ENCODE data around the gene ZNF525.
"Not testable (repeated sequence)": the region's sequence is repeated elsewhere in the genome, so short reads cannot be mapped to it uniquely, and the experiment has no call there.

ZNF525 gene

GRCh38 chr19:53395840-53396524 is 30.5 kb downstream of the ZNF525 start:
- not testable (repeated sequence) for DNase-seq

- no peak for DNase-seq
Observed at GRCh38 chr19:53396525-53396868, 31.0 kb downstream of the ZNF525 start.

- DNase-seq = not testable (repeated sequence)
Observed at GRCh38 chr19:53397918-53398317, 32.4 kb downstream of the ZNF525 start.

- no peak for DNase-seq
Observed at GRCh38 chr19:53409505-53410204, 44.1 kb downstream of the ZNF525 start.

- not testable (repeated sequence) for DNase-seq
Observed at GRCh38 chr19:53420520-53421315, 55.2 kb downstream of the ZNF525 start.

- no peak for DNase-seq
Observed at GRCh38 chr19:53422551-53422950, 57.0 kb downstream of the ZNF525 start.

GRCh38 chr19:53423074-53423473 is 57.6 kb downstream of the ZNF525 start:
- not testable (repeated sequence) for DNase-seq

GRCh38 chr19:53423680-53424079 is 58.2 kb downstream of the ZNF525 start:
- not testable (repeated sequence) for DNase-seq

GRCh38 chr19:53424968-53425597 is 59.6 kb downstream of the ZNF525 start:
- DNase-seq = peak; percentile 86

GRCh38 chr19:53431399-53432087 is 66.0 kb downstream of the ZNF525 start, which contains the start of gene ZNF761:
TSS of gene ZNF761 (plus strand) at chr19:53431984. CDS start at chr19:53447269, 15,285 bp downstream.
- peak; percentile 99 for DNase-seq

- no peak for DNase-seq
Observed at GRCh38 chr19:53432088-53432661, 66.7 kb downstream of the ZNF525 start.

Data from activated effector memory CD4-positive, alpha-beta T cell treated with anti-CD3 and anti-CD28 coated beads, Interleukin-2, amount 50 U/mL, for 16 hours (primary cell).